Measurements from ENCODE around the gene DNAAF8.

The DNAAF8 gene

DNA sequence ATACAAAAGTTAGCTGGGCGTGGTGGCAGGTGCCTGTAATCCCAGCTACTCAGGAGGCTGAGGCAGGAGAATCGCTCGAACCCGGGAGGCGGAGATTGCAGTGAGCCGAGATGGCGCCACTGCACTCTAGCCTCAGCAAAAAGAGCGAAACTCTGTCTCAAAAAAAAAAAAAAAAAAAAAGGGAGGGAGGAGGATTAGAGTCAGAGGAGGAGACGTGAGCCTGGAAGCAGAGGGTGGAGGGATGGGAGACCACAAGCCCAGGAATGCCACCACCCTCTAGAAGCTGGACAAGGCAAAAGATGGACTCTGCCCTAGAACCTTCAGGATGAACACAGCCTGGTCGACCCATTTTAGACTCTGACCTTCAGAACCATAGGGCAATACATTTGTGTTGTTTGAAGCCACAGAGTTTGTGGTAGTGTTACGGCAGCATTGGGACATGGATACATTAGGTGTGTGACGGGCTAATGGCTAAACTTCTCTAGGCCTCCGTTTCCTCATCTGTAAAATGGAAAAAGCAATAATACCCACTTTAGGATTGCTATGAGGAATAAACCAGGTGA, 58.7 kb downstream of the DNAAF8 start:
- TF ChIP-seq, protein P1, sequence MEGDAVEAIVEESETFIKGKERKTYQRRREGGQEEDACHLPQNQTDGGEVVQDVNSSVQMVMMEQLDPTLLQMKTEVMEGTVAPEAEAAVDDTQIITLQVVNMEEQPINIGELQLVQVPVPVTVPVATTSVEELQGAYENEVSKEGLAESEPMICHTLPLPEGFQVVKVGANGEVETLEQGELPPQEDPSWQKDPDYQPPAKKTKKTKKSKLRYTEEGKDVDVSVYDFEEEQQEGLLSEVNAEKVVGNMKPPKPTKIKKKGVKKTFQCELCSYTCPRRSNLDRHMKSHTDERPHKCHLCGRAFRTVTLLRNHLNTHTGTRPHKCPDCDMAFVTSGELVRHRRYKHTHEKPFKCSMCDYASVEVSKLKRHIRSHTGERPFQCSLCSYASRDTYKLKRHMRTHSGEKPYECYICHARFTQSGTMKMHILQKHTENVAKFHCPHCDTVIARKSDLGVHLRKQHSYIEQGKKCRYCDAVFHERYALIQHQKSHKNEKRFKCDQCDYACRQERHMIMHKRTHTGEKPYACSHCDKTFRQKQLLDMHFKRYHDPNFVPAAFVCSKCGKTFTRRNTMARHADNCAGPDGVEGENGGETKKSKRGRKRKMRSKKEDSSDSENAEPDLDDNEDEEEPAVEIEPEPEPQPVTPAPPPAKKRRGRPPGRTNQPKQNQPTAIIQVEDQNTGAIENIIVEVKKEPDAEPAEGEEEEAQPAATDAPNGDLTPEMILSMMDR (IDR thresholded peaks at IDR 0.05; ENCODE audit: control insufficient read depth, insufficient read depth, low read depth, low read length, missing control alignments) = no peak
- DNase-seq (ENCODE audit: low read depth) = no peak
- H3K4me3 ChIP-seq (ENCODE audit: control insufficient read depth, low read depth, low read length) = no peak overlapping the region

DNA sequence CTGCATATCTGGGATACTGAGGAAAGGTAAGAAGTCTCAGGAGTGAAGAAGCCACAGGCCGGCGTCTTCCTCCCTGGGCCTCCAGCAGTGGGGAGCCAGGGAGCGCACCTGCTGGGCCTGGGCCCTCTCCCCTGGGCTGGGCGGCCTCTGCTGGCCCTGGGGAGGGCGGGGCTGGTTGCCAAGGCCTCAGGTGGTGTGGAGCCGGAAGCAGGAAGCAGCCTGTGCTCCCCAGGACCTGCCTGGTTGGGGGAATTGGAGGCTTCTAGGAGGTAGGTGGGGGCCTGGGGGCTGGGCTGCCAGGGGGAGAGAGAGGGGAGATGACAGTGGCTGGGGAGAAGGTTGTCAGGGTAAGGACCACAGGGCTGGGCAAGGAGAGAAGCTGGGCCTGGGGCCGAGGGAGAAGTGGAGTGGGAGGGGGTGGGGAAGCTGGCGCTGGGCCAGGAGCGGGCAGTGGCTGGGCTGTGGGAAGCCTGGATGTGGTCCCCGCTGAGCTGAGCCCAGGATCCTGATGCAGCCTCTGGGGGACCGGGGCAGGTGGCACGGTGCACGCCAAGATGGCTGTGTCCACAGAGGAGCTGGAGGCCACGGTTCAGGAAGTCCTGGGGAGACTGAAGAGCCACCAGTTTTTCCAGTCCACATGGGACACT, 61.0 kb downstream of the DNAAF8 start, which contains the start of gene SMIM22:
Gene SMIM22, plus strand, starts transcription at position 189 of the 647 bp plus-strand sequence. Its CDS starts 366 bp downstream, at position 555.
- no peak for DNase-seq (ENCODE audit: low read depth)
- H3K4me3 ChIP-seq (ENCODE audit: control insufficient read depth, low read depth, low read length) = no peak within 1 kb of the TSS
- TF ChIP-seq, protein P1 (IDR thresholded peaks at IDR 0.05; ENCODE audit: control insufficient read depth, insufficient read depth, low read depth, low read length, missing control alignments) = no peak

DNA sequence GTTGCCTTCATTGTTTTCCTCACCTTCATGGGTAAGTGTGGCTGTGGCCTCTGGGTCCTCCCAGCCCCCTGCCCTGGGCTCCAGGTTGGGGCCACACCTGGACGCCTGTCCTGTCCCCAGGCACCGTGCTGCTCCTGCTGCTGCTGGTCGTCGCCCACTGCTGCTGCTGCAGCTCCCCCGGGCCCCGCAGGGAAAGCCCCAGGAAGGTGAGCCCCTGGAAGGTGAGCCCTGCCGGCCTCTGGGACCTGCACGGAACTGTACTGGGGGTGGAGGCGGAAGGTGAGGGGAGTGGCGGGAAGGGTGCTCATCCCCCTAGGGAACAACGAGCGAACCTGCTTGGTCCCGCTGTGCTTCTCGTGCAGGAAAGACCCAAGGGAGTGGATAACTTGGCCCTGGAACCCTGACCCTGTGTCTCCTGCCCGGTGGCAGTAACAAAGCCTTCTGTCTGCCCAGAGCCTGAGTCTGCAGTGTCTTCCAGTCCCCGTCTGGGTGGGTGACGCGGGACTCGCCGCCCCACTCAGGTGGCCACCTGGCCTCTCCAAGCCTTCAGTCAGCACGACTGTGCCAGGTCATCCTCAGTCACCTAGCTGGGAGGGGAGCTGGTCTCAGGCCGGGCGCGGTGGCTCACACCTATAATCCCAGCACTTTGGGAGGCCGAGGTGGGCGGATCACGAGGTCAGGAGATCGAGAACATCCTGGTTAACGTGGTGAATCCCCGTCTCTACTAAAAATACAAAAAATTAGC, 61.7 kb downstream of the DNAAF8 start:
- TF ChIP-seq, protein P1 (IDR thresholded peaks at IDR 0.05; ENCODE audit: control insufficient read depth, insufficient read depth, low read depth, low read length, missing control alignments) = no peak
- no peak overlapping the region for H3K4me3 ChIP-seq (ENCODE audit: control insufficient read depth, low read depth, low read length)
- no peak for DNase-seq (ENCODE audit: low read depth)

DNA sequence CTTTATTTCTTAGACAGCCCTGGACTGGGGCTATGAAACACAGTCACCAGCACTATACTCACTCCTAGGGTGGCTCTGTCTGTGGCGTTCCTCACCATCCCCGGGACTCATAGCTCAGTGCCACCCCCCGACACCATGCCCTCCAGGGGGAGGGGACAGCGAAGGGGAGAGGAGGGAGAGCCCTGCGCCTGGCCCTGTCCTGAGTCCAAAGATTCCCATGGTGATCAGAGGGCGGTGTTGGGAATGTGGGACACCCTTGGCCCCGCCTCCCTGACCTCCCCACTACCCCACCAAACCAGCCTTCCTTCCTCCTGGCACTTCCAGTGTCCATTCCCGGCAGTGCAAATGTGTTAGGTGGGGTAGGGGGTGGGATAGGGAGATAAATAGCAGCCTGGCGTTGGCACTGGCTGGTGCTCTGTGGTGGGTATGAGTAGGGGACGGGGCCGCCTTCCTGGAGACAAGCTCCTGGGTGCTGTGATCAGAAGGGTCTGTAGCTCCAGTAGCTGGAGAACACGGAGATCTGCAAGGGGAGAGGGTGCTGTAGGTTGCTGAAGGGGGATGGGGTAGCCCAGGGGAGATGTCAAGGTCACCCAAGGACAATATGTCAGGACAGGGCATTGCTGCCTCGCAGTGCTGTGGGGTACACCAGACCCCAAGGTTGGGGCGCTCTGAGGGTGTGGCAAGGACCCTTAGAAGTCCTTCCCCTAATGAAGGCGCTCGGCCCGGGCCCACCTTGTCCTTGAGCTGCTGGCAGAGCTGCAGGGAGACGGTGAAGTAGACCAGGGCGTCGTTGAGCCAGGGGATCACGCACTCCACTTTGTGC, 62.9 kb downstream of the DNAAF8 start:
- TF ChIP-seq, protein P1 (IDR thresholded peaks at IDR 0.05; ENCODE audit: control insufficient read depth, insufficient read depth, low read depth, low read length, missing control alignments) = no peak
- no peak overlapping the region for H3K4me3 ChIP-seq (ENCODE audit: control insufficient read depth, low read depth, low read length)
- no peak for DNase-seq (ENCODE audit: low read depth)

DNA sequence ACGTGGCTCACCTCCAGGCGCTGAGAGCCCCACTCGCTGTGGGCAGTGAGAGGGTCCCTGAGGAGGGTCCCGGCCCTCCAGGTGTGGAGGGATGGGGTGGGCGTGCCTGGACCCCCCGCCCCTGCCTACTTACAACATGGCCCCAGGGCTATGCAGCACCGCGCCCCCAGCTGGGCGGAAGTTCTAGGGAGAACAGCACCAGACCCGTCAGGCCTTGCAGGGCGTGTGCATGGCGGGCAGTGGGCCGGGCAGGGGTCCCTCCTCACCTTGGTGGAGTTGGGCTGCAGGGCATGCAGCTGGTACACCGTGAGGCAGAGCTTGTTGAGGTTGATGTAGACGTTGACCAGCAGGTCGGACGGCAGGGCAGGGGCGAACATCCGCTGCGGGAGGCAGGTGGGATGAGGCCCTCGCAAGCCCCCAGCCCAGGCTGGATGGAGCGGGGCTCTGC, 63.5 kb downstream of the DNAAF8 start:
- TF ChIP-seq, protein P1 (IDR thresholded peaks at IDR 0.05; ENCODE audit: control insufficient read depth, insufficient read depth, low read depth, low read length, missing control alignments) = no peak
- no peak for DNase-seq (ENCODE audit: low read depth)
- H3K4me3 ChIP-seq (ENCODE audit: control insufficient read depth, low read depth, low read length) = no peak overlapping the region

DNA sequence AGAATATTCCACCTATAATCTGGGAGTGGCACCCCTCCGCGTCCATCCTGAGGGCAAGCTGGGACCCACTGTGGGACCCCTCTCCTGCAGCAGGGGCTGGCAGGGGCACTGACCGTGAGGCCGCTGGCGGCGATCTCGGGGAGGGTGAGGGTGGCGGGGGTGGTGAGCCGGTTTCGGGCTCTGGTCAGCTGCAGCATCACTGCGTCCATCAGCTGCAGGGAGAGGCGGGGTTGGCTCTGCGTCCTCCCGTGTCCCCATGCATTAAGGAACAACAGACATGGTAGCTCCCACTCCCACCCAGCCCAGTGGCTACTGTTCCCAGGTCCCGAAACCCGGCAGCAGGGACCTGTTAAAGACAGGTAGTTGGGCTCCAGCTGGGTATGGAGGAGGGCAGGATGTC, 64.1 kb downstream of the DNAAF8 start:
- TF ChIP-seq, protein P1 (IDR thresholded peaks at IDR 0.05; ENCODE audit: control insufficient read depth, insufficient read depth, low read depth, low read length, missing control alignments) = no peak
- H3K4me3 ChIP-seq (ENCODE audit: control insufficient read depth, low read depth, low read length) = no peak overlapping the region
- no peak for DNase-seq (ENCODE audit: low read depth)
